Body of pancreas (tissue), 4 donors: Measurements from ENCODE around the gene CCDC51. TPM values are rescaled to one million over a fixed set of nuclear protein-coding genes. Genes with fewer than 3 reads are reported as not detected.
"Not testable (repeated sequence)": the region's sequence is repeated elsewhere in the genome, so short reads cannot be mapped to it uniquely, and the experiment has no call there.

ENCODE experiments used
- ATAC-seq: fragments of 150-250 bp; one replicate; pipeline ENCODE4 v1.9.1; 2016
- DNase-seq, 4 donors: peaks; one replicate each; pipeline ENCODE4 v3.0.0-alpha.2; 2019
- H3K27ac ChIP-seq, 4 donors: fragments of 200-600 bp; sonication (generic); 1 replicate in 3 of 4; 2 replicates in 1 of 4; pipeline versions ENCODE4 v1.5.1 to v1.6.1; 2016 to 2019; ENCODE audit warnings: mild to moderate bottlenecking in 1 of 4, mixed read lengths in 1 of 4, moderate library complexity in 1 of 4
- H3K27me3 ChIP-seq, 2 donors: fragments of 200-600 bp; sonication (generic); one replicate each; pipeline ENCODE4 v1.6.0; 2016; ENCODE audit warnings: mild to moderate bottlenecking in 1 of 2
- H3K36me3 ChIP-seq, 2 donors: fragments of 200-600 bp; sonication (generic); replicated peaks in 1 of 2; 2 replicates each; pipeline ENCODE4 v1.5.1; 2016; ENCODE audit warnings: low read depth in 2 of 2; ENCODE audit not compliant: insufficient read depth in 1 of 2
- H3K4me1 ChIP-seq: fragments of 200-600 bp; sonication (generic); one replicate; pipeline ENCODE4 v1.6.0; 2016
- H3K4me3 ChIP-seq, 2 donors: fragments of 200-600 bp; sonication (generic); 1 replicate in 1 of 2; 2 replicates in 1 of 2; pipeline ENCODE4 v1.5.1; 2016 to 2019
- H3K9me3 ChIP-seq, 3 donors: fragments of 200-600 bp; sonication (generic); 1 replicate in 2 of 3; 2 replicates in 1 of 3; pipeline ENCODE4 v1.5.1; 2016
- POLR2A ChIP-seq, 3 donors: fragments of 450-650 bp; IDR thresholded peaks; one replicate each; pipeline ENCODE4 v1.6.1; 2016; ENCODE audit warnings: antibody characterized with exemption in 3 of 3, mild to moderate bottlenecking in 2 of 3
- WGBS, 2 donors: methylation state at CpG; one replicate each; pipeline ENCODE4 v1.1.5; 2017; 5-methylcytosine and 5-hydroxymethylcytosine counted together
- intact Hi-C: fragments of 100-400 bp; cut with DNase I; formaldehyde crosslinking; loops from one replicate; pipeline ENCODE4 v1.15.1; 2023
- total RNA-seq, 2 donors: library from RNA; depleted of rRNA; stranded (reverse); fragments of >200 nt; gene quantifications; one replicate each; pipeline ENCODE4 v1.1.0, GENCODE V29; 2016
- TF ChIP-seq, protein P1 (sequence below), 7 experiments: fragments of 450-650 bp in 4 of 7; fragments of 200-600 bp in 3 of 7; sonication (generic) in 3 of 7; IDR thresholded peaks; one replicate each; pipeline ENCODE4 v1.5.1; 2016 to 2019; ENCODE audit warnings: antibody characterized with exemption in 7 of 7

The CCDC51 gene
- total RNA-seq, 2 donors from 2014 or later = 0.33 to 2.6 TPM

DNA sequence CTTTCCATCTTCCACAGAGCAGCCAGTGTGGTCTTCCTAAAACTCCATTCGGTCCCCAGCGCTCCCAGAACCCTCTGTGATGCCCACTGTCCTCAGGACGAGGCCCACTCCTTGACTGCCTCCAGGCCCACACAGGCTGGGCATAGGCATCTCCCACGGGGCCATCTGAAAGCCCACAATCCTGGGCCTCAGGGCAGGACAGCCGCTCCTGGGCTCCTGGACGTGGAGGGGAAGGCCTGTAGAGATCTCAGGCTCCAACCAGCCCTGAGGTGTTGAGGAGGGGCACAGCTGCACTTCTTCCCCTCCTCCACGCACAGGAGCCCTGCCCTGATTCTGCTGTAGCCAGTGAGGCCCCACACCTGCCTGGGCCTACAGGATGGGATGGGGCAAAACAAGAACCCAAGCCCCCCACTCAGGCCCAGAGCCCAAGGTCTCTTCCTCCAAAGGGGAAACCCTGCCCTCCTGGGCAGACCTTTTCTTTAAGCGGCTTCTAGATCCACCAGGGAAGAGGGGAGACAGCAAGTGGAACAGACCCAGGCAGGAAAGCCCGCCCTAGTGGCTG, 38.1 kb upstream of the CCDC51 start:
- H3K4me1 ChIP-seq = peaks cover 7% of the 10 kb centered on the region
- no peaks in the 10 kb centered on the region for H3K36me3 ChIP-seq
- no peak overlapping the region for H3K4me3 ChIP-seq
- no peaks in the 10 kb centered on the region for H3K27me3 ChIP-seq
- TF ChIP-seq POLR2A (IDR thresholded peaks at IDR 0.05) = no peak
- TF ChIP-seq, protein P1, sequence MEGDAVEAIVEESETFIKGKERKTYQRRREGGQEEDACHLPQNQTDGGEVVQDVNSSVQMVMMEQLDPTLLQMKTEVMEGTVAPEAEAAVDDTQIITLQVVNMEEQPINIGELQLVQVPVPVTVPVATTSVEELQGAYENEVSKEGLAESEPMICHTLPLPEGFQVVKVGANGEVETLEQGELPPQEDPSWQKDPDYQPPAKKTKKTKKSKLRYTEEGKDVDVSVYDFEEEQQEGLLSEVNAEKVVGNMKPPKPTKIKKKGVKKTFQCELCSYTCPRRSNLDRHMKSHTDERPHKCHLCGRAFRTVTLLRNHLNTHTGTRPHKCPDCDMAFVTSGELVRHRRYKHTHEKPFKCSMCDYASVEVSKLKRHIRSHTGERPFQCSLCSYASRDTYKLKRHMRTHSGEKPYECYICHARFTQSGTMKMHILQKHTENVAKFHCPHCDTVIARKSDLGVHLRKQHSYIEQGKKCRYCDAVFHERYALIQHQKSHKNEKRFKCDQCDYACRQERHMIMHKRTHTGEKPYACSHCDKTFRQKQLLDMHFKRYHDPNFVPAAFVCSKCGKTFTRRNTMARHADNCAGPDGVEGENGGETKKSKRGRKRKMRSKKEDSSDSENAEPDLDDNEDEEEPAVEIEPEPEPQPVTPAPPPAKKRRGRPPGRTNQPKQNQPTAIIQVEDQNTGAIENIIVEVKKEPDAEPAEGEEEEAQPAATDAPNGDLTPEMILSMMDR (IDR thresholded peaks at IDR 0.05) = no peak
- H3K27ac ChIP-seq = no peak overlapping the region
- intact Hi-C loops = no loop called here
- H3K9me3 ChIP-seq = no peaks in the 10 kb centered on the region
- ATAC-seq (no peak), DNase-seq (no peak)
- 83 to 89% methylated on average over 3 to 9 of the region's 9 CpGs for WGBS, 2 donors

DNA sequence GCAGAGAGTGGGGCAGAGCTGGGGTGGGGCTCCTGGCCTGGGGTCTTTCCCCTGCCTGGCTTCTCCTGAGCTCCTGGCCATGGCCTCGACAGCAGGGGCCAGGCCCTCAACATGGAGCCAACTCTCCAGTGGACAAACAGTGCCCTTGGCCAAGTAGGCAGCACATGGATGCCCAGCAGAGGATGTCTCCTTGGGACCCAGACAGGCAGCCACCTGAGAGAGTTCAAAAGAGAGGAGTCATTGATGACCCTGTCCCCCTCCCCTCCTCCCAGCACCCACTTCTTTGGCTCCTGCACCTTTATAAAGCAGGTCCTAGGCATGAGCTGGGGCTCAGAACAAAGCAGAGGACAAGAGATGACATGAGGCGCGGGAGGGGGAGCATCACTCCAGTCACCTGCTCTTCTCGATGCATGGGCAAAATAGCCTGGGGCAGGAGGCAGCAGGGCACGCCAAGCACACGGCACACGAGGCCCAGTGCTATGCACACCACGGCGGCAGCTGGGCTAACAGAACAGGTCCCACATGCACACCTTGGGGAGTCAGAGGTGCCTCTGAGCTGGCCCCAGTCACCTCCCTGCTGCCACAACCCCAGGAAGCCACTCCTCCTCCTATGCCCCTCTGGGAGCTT, 36.6 kb upstream of the CCDC51 start:
- no peak overlapping the region for H3K4me3 ChIP-seq
- H3K9me3 ChIP-seq = no peaks in the 10 kb centered on the region
- peaks cover 17% of the 10 kb centered on the region for H3K4me1 ChIP-seq
- DNase-seq (no peak), ATAC-seq (no peak)
- TF ChIP-seq, protein P1 (IDR thresholded peaks at IDR 0.05) = no peak
- no peak for TF ChIP-seq POLR2A (IDR thresholded peaks at IDR 0.05)
- no peaks in the 10 kb centered on the region for H3K27me3 ChIP-seq
- no peak overlapping the region for H3K27ac ChIP-seq
- H3K36me3 ChIP-seq = no peaks in the 10 kb centered on the region
- intact Hi-C loops = no loop called here
- WGBS, 2 donors = 76 to 80% methylated on average over 8 to 9 of the region's 9 CpGs

DNA sequence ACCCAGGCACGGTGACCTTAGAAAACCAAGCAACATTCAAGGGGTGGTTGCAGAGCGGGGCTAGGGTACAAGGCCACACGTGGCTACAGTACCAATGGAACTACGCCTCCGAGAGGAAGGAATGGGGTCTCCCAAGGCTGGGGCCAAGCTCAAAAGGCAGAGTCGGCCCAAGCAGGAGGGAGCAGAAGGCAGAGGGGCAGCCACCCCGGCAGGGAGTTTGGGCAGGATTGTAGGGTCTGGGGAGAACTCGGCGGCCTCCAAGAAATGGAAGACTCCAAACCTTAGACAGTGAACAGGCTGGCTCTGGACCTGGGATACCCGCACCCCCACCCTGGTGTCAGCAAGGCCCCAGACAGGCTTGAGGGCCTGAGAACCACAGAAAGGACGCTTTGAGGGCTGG, 35.3 kb upstream of the CCDC51 start:
- WGBS, 2 donors = 81 to 93% methylated on average over 8 to 11 of the region's 11 CpGs
- Histone ChIP-seq H3K4me3 (no peak overlapping the region), H3K27me3 (no peaks in the 10 kb centered on the region), H3K4me1 (peaks cover 29% of the 10 kb centered on the region), H3K27ac (no peak overlapping the region), H3K9me3 (no peaks in the 10 kb centered on the region), H3K36me3 (no peaks in the 10 kb centered on the region)
- DNase-seq (no peak), ATAC-seq (no peak)
- intact Hi-C loops = no loop called here
- TF ChIP-seq, protein P1 (IDR thresholded peaks at IDR 0.05) = no peak
- no peak for TF ChIP-seq POLR2A (IDR thresholded peaks at IDR 0.05)

DNA sequence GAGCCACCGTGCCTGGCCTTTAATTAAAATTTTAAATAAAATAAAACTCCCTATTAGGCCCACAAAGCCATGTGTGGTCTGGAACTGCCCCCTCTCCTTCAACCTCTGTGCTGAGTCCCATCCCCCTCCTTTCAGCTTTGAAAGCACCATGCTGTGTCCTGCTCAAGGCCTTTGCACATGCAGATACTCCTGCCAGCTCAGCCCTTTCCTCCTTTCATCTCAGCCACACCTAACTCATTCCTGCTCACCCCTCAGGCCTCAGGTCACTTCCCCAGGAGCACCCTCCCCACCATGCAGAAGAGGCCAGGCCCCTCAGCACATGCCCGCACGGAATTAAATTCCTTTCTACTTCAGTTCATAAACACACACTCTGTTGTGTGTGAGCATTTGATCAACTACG, 34.7 kb upstream of the CCDC51 start:
- intact Hi-C loops = no loop called here
- ATAC-seq (no peak), DNase-seq (no peak)
- WGBS, 2 donors = 81 to 83% methylated on average over 4 of the region's 4 CpGs
- H3K4me3 ChIP-seq = no peak overlapping the region
- no peak overlapping the region for H3K27ac ChIP-seq
- no peaks in the 10 kb centered on the region for H3K27me3 ChIP-seq
- TF ChIP-seq, protein P1 (IDR thresholded peaks at IDR 0.05) = no peak
- no peak for TF ChIP-seq POLR2A (IDR thresholded peaks at IDR 0.05)
- H3K4me1 ChIP-seq = peaks cover 34% of the 10 kb centered on the region
- H3K9me3 ChIP-seq = no peaks in the 10 kb centered on the region
- H3K36me3 ChIP-seq = no peaks in the 10 kb centered on the region

DNA sequence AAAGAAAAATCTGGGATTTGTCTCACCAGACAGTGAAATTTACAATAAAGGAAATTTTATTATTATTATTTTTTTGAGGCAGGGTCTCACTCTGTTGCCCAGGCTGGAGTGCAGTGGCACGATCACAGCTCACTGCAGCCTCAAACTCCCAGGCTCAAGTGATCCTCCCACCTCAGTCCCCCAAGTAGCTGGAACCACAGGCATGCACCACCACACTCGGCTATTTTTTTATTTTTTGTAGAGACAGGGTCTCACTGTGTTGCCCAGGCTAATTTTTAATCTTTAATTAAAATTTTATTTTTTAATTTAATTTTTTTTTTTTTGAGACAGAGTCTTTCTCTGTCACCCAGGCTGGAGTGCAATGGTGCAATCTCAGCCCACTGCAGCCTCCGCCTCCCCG, 34.1 kb upstream of the CCDC51 start:
- intact Hi-C loops, ATAC-seq, DNase-seq, H3K27me3 ChIP-seq, H3K36me3 ChIP-seq, H3K4me3 ChIP-seq, H3K9me3 ChIP-seq: not testable (repeated sequence)
- WGBS, 2 donors = 93 to 99% methylated on average over 4 of the region's 4 CpGs
- Histone ChIP-seq H3K4me1 (peaks cover 40% of the 10 kb centered on the region), H3K27ac (peak overlapping the region in 2 of 4 donors; percentile 93 to 98)
